NK-92 (cell line): ENCODE measurements around the gene LYVE1.

Source experiments
- DNase-seq: peaks from one replicate; lab custom pipeline; 2025; ENCODE audit not compliant: unreplicated experiment; lab: John Stamatoyannopoulos, UW

Gene LYVE1

GRCh38 chr11:10526974-10527918 is 41.2 kb downstream of the LYVE1 start:
- no peak for DNase-seq

DNA sequence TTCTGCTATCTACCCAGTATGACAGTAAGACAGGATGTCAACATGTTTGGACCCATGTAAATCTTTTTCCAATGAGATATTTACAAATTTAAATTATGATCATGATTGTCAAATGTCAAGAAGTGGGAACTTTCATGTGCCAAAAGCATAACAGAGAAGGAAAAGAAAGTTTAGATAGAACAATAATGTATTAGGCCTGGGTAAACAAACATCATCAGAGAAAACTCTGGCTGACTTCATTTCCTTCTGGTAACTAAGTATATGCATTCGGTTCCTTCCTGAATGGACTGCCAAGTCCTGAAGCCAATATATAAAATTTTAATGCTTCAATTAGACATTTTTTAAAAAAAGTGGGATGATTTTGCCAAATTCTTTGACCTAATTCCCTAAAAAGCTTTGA is 44.0 kb downstream of the LYVE1 start:
- DNase-seq: no peak

DNA sequence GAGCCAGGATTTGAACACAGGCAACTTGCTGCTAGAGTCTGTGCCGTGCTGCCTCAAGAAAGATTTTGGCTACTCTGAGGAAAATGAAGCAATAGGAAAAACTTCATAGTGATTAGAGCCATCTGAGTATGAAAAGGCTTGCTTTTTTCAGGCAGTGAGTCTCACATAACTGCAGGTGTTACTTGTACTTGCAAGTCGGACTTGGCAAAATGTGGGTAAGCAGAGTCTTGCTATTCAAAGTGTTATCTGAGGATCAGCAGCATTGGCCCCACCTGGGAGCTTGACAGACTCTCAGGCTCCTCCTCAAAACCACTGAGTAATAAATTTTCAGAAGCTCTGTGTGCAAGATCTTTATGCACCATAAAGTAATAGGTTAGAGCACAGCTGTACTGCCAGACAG is 45.5 kb downstream of the LYVE1 start:
- DNase-seq: no peak

GRCh38 chr11:10522276-10522675 is 46.2 kb downstream of the LYVE1 start:
- no peak for DNase-seq

- DNase-seq: no peak
Observed at GRCh38 chr11:10520562-10520961, 47.9 kb downstream of the LYVE1 start.

DNA sequence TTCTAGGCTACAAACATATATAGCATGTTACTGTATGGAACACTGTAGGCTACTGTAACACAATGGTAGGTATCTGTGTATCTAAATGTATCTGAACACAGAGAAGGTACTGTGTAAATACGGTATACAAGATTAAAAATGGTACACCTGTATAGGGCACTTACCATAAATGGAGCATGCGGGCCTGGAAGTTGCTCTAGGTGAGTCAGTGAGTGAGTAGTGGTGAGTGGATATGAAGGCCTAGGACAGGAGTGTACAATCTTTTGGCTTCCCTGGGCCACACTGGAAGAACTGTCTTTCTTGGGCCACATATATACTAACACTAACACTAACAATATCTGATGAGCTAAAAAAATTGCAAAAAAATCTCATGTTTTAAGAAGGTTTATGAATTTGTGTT is 48.8 kb downstream of the LYVE1 start:
- DNase-seq: no peak

DNA sequence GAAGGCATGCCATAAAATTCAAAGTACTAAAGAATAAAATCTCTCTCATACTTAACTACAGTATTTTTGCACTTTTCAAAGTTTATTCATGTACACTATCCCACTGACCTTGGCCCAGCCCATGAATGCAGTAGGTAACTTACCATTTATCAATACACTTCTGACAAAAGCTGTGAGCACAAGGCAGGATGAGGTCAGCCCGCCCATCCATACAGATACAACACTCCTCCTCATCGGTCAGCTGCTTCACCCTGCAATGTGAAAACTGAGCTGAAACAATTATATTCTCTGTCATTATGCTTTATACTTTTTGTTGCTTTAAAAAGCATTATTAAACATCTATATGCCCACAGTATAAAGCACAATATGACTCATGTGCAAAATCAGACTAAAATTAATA is 49.6 kb downstream of the LYVE1 start:
- no peak for DNase-seq

DNA sequence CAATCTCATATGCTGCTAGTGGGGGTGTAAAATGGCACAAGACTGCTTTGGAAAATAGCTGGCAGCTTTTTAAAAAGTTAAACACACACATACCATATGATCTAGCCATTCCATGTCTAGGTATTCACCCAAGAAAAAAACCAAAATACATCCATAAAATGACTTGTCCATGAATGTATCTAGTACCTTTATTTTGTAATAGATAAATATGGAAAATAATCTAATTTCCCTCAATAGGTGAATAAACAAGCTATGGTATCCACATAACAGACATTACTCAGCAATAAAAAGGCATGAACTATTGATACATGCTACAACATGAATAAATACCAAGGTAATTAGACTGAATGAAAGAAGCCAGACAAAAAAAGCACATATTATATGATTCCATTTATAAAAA is 50.3 kb downstream of the LYVE1 start:
- no peak for DNase-seq

GRCh38 chr11:10515418-10515817 is 53.0 kb downstream of the LYVE1 start:
- DNase-seq: no peak

- no peak for DNase-seq
Observed at GRCh38 chr11:10514709-10515108, 53.8 kb downstream of the LYVE1 start.

- DNase-seq: no peak
Observed at GRCh38 chr11:10514202-10514601, 54.3 kb downstream of the LYVE1 start.

DNA sequence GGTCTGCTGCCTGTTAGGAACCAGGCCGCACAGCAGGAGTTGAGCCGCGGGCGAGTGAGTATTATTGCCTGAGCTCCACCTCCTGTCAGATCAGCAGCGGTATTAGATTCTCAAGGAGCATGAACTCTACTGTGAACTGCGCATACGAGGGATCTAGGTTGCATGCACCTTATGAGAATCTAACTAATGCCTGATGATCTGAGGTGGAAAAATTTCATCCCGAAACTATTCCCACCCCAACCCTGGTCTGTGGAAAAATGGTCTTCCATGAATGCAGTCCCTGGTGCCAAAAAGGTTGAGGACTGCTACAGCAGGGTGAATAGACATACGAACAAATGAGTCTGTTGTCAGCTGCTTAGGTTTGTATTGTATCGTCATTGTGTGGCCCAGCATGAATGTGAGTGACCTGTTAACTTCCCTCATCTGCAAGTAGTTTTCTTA is 57.3 kb downstream of the LYVE1 start:
- no peak for DNase-seq
